ENCODE results near the gene NOL3. TPM values are rescaled to one million over a fixed set of nuclear protein-coding genes. Genes with fewer than 3 reads are reported as not detected.

The NOL3 gene
- total and polyA plus RNA-seq, 2 of the 13 experiments (the other 11 are each of a cell fraction or from before 2014, with no cell fraction given): 5.7 to 20.5 TPM

- TF ChIP-seq ZNF337 (CRISPR knock-in tag; IDR thresholded peaks at IDR 0.05; ENCODE audit: borderline replicate concordance, low read depth) (no peak), AGO1 (IDR thresholded peaks at IDR 0.05; ENCODE audit: low read depth, low read length, poor library complexity, severe bottlenecking) (peak; percentile 58), ZNF142 (CRISPR knock-in tag; IDR thresholded peaks at IDR 0.05) (no peak), ZNF749 (CRISPR knock-in tag; IDR thresholded peaks at IDR 0.05; ENCODE audit: borderline replicate concordance) (no peak), IRX3 (CRISPR knock-in tag; IDR thresholded peaks at IDR 0.05; ENCODE audit: borderline replicate concordance, low read depth) (no peak), GATA4 (IDR thresholded peaks at IDR 0.05; ENCODE audit: borderline replicate concordance, low read depth) (no peak), ISX (CRISPR knock-in tag; conservative IDR thresholded peaks at IDR 0.05) (no peak), NFIB (CRISPR knock-in tag; IDR thresholded peaks at IDR 0.05; ENCODE audit: borderline replicate concordance) (no peak), SP1 (IDR thresholded peaks at IDR 0.05) (no peak), SP1 (CRISPR knock-in tag; IDR thresholded peaks at IDR 0.05) (0 out of 2 replicates have a peak, but pooled peaks have one; percentile 29)
These were observed 40.0 kb downstream of the NOL3 start (continued) for GRCh38 chr16:67210069-67210937.
